NT2/D1 (cell line): Measurements from ENCODE around the gene TRABD.

Experiments
- SUZ12 ChIP-seq: IDR thresholded peaks from 2 replicates; pipeline ENCODE4 v1.6.1; 2011; ENCODE audit not compliant: insufficient read length, insufficient read depth; ENCODE audit errors: extremely low read depth
- YY1 ChIP-seq: IDR thresholded peaks from 2 replicates; pipeline ENCODE4 v1.6.1; 2011; ENCODE audit not compliant: insufficient read length, insufficient read depth

- TF ChIP-seq YY1 = no peak
- no peak for TF ChIP-seq SUZ12
Measured at GRCh38 chr22:50227579-50228215, 42.0 kb downstream of the TRABD start.
